HG02763 (cell line): ENCODE data around the gene C17orf50.

Experiments
- ATAC-seq: cut with Tn5 transposase; IDR thresholded peaks from one replicate; pipeline ENCODE4 v1.9.1; 2021; ENCODE audit warnings: mild to moderate bottlenecking, moderate library complexity; ENCODE audit not compliant: unreplicated experiment

C17orf50 gene

DNA sequence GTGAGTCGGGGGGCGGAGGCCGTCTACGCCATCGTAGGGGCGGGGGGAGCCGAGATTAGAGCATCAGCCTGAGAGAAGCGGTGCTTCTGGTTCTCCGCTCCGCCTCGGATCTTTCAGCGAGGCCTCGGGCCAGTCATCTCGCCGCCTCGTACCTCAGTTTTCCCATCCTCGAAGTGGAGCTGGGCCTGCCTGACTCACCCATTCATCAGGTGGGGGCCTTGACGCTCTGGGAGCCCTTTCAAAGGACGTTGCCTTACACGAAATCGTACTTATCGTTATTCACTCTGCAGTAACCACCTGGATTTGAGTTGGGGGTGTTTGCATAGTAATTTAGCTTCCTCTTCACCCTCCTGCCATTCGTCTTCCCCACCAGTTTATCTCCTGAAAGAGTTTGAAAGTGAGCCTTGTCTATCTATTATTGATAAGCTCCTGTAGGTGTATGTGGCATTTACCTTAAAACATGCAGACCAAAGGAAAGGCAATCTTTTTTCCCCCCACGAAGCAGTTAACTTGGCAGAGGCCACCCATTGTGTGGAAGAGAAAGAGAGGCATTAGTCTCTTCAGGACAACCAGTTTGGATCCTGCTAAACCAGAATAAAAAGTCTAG, 49.3 kb downstream of the C17orf50 start:
- ATAC-seq: no peak

GRCh38 chr17:35811759-35812158, 51.1 kb downstream of the C17orf50 start:
- no peak for ATAC-seq

DNA sequence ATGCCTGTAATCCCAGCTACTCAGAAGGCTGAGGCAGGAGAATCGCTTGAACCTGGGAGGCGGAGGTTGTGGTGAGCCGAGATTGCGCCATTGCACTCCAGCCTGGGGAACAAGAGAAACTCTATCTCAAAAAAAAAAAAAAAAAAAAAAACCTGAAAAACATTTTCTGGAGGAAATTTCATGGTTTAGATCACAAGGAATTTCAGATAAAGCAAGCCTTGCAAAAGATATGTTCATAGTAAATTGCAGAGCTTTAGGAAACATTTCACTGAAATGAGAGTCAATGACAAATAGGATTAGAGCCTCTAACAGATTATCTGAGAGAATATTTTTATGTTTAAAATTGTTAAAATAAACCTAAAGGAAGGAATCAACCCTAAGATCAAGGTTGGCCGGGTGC, 51.8 kb downstream of the C17orf50 start:
- no peak for ATAC-seq
